HepG2 (cell line): Measurements from ENCODE around the gene SMIM1.

Experiments
- CHD2 ChIP-seq: IDR thresholded peaks from 2 replicates; pipeline ENCODE4 v1.6.1; 2011; ENCODE audit warnings: low read depth, low read length, improper control_type of control experiment
- CTCF ChIP-seq: sonication (generic); formaldehyde crosslinking; IDR thresholded peaks from 2 replicates; pipeline ENCODE4 v1.5.0; 2020; ENCODE audit warnings: mild to moderate bottlenecking, missing genetic modification reagents, moderate library complexity
- ZFP36 ChIP-seq: fragments of 150-350 bp; IDR thresholded peaks from 2 replicates; pipeline ENCODE4 v1.6.1; 2018; ENCODE audit warnings: borderline replicate concordance, low read length, low read depth; ENCODE audit not compliant: partially characterized antibody
- ZNF282 ChIP-seq: fragments of 450-650 bp; IDR thresholded peaks from 2 replicates; pipeline ENCODE4 v1.6.1; 2018; ENCODE audit not compliant: partially characterized antibody
- ZNF362 ChIP-seq: sonication (generic); formaldehyde crosslinking; IDR thresholded peaks from 2 replicates; pipeline ENCODE4 v1.4.0; 2020; ENCODE audit warnings: missing genetic modification reagents, mild to moderate bottlenecking, borderline replicate concordance
- TF ChIP-seq, protein P1 (sequence below): IDR thresholded peaks from 2 replicates; pipeline ENCODE4 v1.6.1; 2016; ENCODE audit warnings: missing genetic modification reagents, missing compliant biosample characterization

GRCh38 chr1:3787349-3787715, 14.8 kb downstream of the SMIM1 start:
- TF ChIP-seq ZFP36 = no peak
- no peak for TF ChIP-seq ZNF362 (CRISPR knock-in tag)
- TF ChIP-seq, protein P1, sequence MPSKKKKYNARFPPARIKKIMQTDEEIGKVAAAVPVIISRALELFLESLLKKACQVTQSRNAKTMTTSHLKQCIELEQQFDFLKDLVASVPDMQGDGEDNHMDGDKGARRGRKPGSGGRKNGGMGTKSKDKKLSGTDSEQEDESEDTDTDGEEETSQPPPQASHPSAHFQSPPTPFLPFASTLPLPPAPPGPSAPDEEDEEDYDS (CRISPR knock-in tag) = no peak
- no peak for TF ChIP-seq CHD2
- no peak for TF ChIP-seq CTCF (CRISPR knock-in tag)
- no peak for TF ChIP-seq ZNF282
